ENCODE data around the gene RPIA. TPM values are rescaled to one million over a fixed set of nuclear protein-coding genes. Genes with fewer than 3 reads are reported as not detected.
A peak's percentile ranks its signal among the peaks of the same experiment; 100 is the strongest.

The RPIA gene
- total and polyA plus RNA-seq, 8 donors, result 16.0 to 35.2 (median 31.9) TPM

- no peaks in the 10 kb centered on the region for H3K9me3 ChIP-seq
- intact Hi-C loops (cut with DNase I), result no loop called here
- peak in 1 of 4 donors; percentile 4 for DNase-seq
Observed at GRCh38 chr2:88659538-88659915, 31.9 kb upstream of the RPIA start.

DNA sequence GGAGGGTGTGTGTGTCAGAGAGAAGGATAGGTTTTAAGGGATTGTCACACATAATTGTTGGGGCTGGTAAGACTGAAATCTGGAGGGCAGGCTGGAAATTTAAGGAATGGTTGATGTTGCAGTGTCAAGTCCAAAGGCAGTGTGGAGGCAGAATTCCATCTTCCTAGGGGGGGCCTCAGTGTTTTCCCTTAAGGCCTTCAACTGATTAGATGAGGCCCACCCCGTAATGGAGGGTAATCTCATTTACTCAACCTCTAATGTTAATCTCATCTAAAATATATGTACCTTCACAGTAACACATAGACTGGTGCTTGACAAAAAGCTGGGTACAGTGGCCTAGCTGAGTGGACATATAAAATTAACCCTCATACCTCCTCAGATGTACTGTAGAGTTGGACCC is 30.9 kb upstream of the RPIA start:
- intact Hi-C loops (cut with DNase I), result no loop called here
- Histone ChIP-seq H3K36me3 (no peaks in the 10 kb centered on the region), H3K4me3 (no peak overlapping the region), H3K27me3 (no peaks in the 10 kb centered on the region), H3K4me1 (peaks cover 5% of the 10 kb centered on the region in 2 donors), H3K9me3 (no peaks in the 10 kb centered on the region), H3K27ac (no peak overlapping the region)
- DNase-seq (no peak), ATAC-seq (no peak)
- TF ChIP-seq, protein P1, sequence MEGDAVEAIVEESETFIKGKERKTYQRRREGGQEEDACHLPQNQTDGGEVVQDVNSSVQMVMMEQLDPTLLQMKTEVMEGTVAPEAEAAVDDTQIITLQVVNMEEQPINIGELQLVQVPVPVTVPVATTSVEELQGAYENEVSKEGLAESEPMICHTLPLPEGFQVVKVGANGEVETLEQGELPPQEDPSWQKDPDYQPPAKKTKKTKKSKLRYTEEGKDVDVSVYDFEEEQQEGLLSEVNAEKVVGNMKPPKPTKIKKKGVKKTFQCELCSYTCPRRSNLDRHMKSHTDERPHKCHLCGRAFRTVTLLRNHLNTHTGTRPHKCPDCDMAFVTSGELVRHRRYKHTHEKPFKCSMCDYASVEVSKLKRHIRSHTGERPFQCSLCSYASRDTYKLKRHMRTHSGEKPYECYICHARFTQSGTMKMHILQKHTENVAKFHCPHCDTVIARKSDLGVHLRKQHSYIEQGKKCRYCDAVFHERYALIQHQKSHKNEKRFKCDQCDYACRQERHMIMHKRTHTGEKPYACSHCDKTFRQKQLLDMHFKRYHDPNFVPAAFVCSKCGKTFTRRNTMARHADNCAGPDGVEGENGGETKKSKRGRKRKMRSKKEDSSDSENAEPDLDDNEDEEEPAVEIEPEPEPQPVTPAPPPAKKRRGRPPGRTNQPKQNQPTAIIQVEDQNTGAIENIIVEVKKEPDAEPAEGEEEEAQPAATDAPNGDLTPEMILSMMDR (IDR thresholded peaks at IDR 0.05), result no peak

More at GRCh38 chr2:88659538-88659915, 31.9 kb upstream of the RPIA start:
- H3K4me3 ChIP-seq, result no peak overlapping the region
- no peaks in the 10 kb centered on the region for H3K36me3 ChIP-seq
- TF ChIP-seq, protein P1 (IDR thresholded peaks at IDR 0.05), result no peak
- peak; percentile 66 for ATAC-seq
- H3K4me1 ChIP-seq, result peaks cover 5% of the 10 kb centered on the region in 2 donors
- H3K27me3 ChIP-seq, result no peaks in the 10 kb centered on the region
- peak overlapping the region; percentile 45 to 49 for H3K27ac ChIP-seq

- Histone ChIP-seq H3K4me1 (no peaks in the 10 kb centered on the region), H3K4me3 (no peak overlapping the region), H3K36me3 (no peaks in the 10 kb centered on the region), H3K27me3 (no peaks in the 10 kb centered on the region), H3K27ac (no peak overlapping the region), H3K9me3 (no peaks in the 10 kb centered on the region)
- no peak for DNase-seq
- TF ChIP-seq, protein P1 (IDR thresholded peaks at IDR 0.05), result no peak
- intact Hi-C loops (cut with DNase I), result no loop called here
- ATAC-seq, result no peak
Observed at GRCh38 chr2:88666576-88666975, 24.9 kb upstream of the RPIA start.

- intact Hi-C loops (cut with DNase I), result no loop called here
- no peak overlapping the region for H3K4me3 ChIP-seq
- H3K27ac ChIP-seq, result no peak overlapping the region
- H3K9me3 ChIP-seq, result no peaks in the 10 kb centered on the region
- no peaks in the 10 kb centered on the region for H3K4me1 ChIP-seq
- H3K27me3 ChIP-seq, result no peaks in the 10 kb centered on the region
- DNase-seq, result no peak
- no peak for ATAC-seq
- TF ChIP-seq, protein P1 (IDR thresholded peaks at IDR 0.05), result no peak
- no peaks in the 10 kb centered on the region for H3K36me3 ChIP-seq
Observed at GRCh38 chr2:88667219-88667618, 24.3 kb upstream of the RPIA start.

- intact Hi-C loops (cut with DNase I), result no loop called here
- Histone ChIP-seq H3K9me3 (no peaks in the 10 kb centered on the region), H3K27ac (no peak overlapping the region), H3K4me3 (no peak overlapping the region), H3K4me1 (no peaks in the 10 kb centered on the region), H3K27me3 (no peaks in the 10 kb centered on the region), H3K36me3 (no peaks in the 10 kb centered on the region)
- ATAC-seq, result no peak
- DNase-seq, result no peak
- TF ChIP-seq, protein P1 (IDR thresholded peaks at IDR 0.05), result no peak
Observed at GRCh38 chr2:88668862-88669261, 22.6 kb upstream of the RPIA start.

Data from left lung (tissue), 10 donors.